ENCODE measurements around the gene MRPL43. TPM values are rescaled to one million over a fixed set of nuclear protein-coding genes. Genes with fewer than 3 reads are reported as not detected.

The MRPL43 gene
- total and polyA plus RNA-seq, 10 of the 15 experiments (the other 5 are each of a cell fraction or from before 2014, with no cell fraction given) = 16.6 to 108 (median 65.1) TPM

GRCh38 chr10:101021692-101022251, 34.5 kb upstream of the MRPL43 start (continued):
- TF ChIP-seq, protein P1, sequence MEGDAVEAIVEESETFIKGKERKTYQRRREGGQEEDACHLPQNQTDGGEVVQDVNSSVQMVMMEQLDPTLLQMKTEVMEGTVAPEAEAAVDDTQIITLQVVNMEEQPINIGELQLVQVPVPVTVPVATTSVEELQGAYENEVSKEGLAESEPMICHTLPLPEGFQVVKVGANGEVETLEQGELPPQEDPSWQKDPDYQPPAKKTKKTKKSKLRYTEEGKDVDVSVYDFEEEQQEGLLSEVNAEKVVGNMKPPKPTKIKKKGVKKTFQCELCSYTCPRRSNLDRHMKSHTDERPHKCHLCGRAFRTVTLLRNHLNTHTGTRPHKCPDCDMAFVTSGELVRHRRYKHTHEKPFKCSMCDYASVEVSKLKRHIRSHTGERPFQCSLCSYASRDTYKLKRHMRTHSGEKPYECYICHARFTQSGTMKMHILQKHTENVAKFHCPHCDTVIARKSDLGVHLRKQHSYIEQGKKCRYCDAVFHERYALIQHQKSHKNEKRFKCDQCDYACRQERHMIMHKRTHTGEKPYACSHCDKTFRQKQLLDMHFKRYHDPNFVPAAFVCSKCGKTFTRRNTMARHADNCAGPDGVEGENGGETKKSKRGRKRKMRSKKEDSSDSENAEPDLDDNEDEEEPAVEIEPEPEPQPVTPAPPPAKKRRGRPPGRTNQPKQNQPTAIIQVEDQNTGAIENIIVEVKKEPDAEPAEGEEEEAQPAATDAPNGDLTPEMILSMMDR (IDR thresholded peaks at IDR 0.05 in 2 of 3, conservative IDR thresholded peaks at IDR 0.05 in 1 of 3; ENCODE audit: control insufficient read depth in 2 of 3, extremely low read depth in 1 of 3, insufficient read depth in 1 of 3, low read depth in 3 of 3, low read length in 3 of 3) = no peak
- TF ChIP-seq, protein P2, sequence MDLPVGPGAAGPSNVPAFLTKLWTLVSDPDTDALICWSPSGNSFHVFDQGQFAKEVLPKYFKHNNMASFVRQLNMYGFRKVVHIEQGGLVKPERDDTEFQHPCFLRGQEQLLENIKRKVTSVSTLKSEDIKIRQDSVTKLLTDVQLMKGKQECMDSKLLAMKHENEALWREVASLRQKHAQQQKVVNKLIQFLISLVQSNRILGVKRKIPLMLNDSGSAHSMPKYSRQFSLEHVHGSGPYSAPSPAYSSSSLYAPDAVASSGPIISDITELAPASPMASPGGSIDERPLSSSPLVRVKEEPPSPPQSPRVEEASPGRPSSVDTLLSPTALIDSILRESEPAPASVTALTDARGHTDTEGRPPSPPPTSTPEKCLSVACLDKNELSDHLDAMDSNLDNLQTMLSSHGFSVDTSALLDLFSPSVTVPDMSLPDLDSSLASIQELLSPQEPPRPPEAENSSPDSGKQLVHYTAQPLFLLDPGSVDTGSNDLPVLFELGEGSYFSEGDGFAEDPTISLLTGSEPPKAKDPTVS (IDR thresholded peaks at IDR 0.05; ENCODE audit: low read depth, low read length) = no peak
- TF ChIP-seq EED (IDR thresholded peaks at IDR 0.05; ENCODE audit: low read depth) (no peak), ZNF207 (IDR thresholded peaks at IDR 0.05; ENCODE audit: borderline replicate concordance) (no peak)

DNA sequence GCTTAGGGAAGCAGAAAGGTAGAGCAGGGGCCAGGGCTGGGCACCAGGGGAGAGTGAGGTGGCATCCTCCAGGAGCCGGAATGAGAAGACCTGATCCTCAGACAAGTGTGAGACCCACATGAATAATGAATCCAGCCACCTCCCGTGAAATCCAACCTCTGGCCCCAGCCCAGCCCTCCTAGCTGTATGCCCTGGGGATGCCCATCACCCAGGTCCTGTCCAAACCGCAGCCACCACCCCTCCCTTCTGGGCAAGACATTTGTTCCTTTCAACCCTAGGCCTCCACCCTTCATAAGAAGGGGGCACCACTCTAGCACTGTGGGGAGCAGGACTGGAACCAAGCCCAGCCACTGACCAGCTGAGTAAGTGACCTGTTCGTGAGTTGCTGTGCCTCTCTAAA, 33.9 kb upstream of the MRPL43 start:
- peaks cover 9% of the 10 kb centered on the region for H3K4me1 ChIP-seq (ENCODE audit: control insufficient read depth, insufficient read depth, low read length)
- in situ Hi-C loops (cut with MboI) = no loop called here
- FAIRE-seq (no peak), ATAC-seq (no peak), DNase-seq (ENCODE audit: low read depth, low spot score) (no peak)
- no peak overlapping the region for H2AFZ ChIP-seq (ENCODE audit: control insufficient read depth, low read depth, low read length)
- H4K20me1 ChIP-seq (ENCODE audit: control insufficient read depth, insufficient read depth) = no peaks in the 10 kb centered on the region
- intact Hi-C loops (cut with micrococcal nuclease; ENCODE audit: unreplicated experiment) = no loop called here
- H3K9ac ChIP-seq (ENCODE audit: control insufficient read depth, insufficient read depth, low read length) = no peak overlapping the region
- SMC1A ChIA-PET (ENCODE audit: uncharacterized antibody, unreplicated experiment) = no interaction called here
- TF ChIP-seq USF1 (IDR thresholded peaks at IDR 0.05; ENCODE audit: borderline replicate concordance, extremely low read length, insufficient read depth, low read depth, low read length) (no peak), LARP7 (IDR thresholded peaks at IDR 0.05) (no peak), JUND (IDR thresholded peaks at IDR 0.05; ENCODE audit: low read depth, low read length) (no peak)
- H3K36me3 ChIP-seq (ENCODE audit: control insufficient read depth in 2 of 2, insufficient read depth in 2 of 2, low read length in 1 of 2) = no peaks in the 10 kb centered on the region
- H3K9me3 ChIP-seq (replicated peaks; ENCODE audit: control insufficient read depth, insufficient read depth, low read length) = no peaks in the 10 kb centered on the region
- WGBS (ENCODE audit: insufficient coverage, insufficient replicate concordance, low lambda C conversion rate, missing lambda C conversion rate) = 41% methylated on average over 4 of the region's 4 CpGs
- CTCF ChIA-PET = no interaction called here
- H3K27ac ChIP-seq (ENCODE audit: control insufficient read depth, insufficient read depth) = no peak overlapping the region
- peaks cover 10% of the 10 kb centered on the region in 2 experiments; a peak in 3 of 4 replicates for H3K27me3 ChIP-seq (replicated peaks in 1 of 2; ENCODE audit: control insufficient read depth in 2 of 2, insufficient read depth in 2 of 2, low read length in 1 of 2)
- no TSS peak for BruUV-seq (replicated peaks)
- H3K79me2 ChIP-seq (ENCODE audit: control insufficient read depth, insufficient read depth, low read length) = no peaks in the 10 kb centered on the region
- no peak overlapping the region for H3K4me3 ChIP-seq
- RAD21 ChIA-PET (ENCODE audit: unreplicated experiment) = no interaction called here
- POLR2A ChIA-PET = no interaction called here
- no peak overlapping the region for H3K4me2 ChIP-seq (ENCODE audit: control insufficient read depth, insufficient read depth)

Measured in GM12878 (cell line).